GM12891 (cell line): ENCODE data around the gene SEMG2.

Source experiments
- PAX5 ChIP-seq: IDR thresholded peaks from 2 replicates; pipeline ENCODE4 v1.6.1; 2011; ENCODE audit warnings: low read length, moderate library complexity, mild to moderate bottlenecking; ENCODE audit not compliant: insufficient read depth, severe bottlenecking
- POLR2A ChIP-seq: IDR thresholded peaks from 2 replicates; pipeline ENCODE4 v1.6.1; 2011; ENCODE audit warnings: low read depth, low read length, control low read depth
- POLR2AphosphoS5 ChIP-seq: IDR thresholded peaks from 2 replicates; pipeline ENCODE4 v1.6.1; 2011; ENCODE audit warnings: low read depth, low read length, control low read depth
- POU2F2 ChIP-seq: IDR thresholded peaks from 2 replicates; pipeline ENCODE4 v1.6.1; 2011; ENCODE audit warnings: low read depth, mild to moderate bottlenecking, control low read depth, low read length, moderate library complexity
- SPI1 ChIP-seq: IDR thresholded peaks from 2 replicates; pipeline ENCODE4 v1.6.1; 2011; ENCODE audit warnings: low read depth, low read length, control low read depth
- TAF1 ChIP-seq: IDR thresholded peaks from 2 replicates; pipeline ENCODE4 v1.6.1; 2011; ENCODE audit warnings: low read depth, low read length, control low read depth

- TF ChIP-seq TAF1 (no peak), POLR2A (no peak), POLR2AphosphoS5 (no peak), SPI1 (no peak), PAX5 (no peak), POU2F2 (no peak)
These were observed 33.5 kb downstream of the SEMG2 start, which contains the start of gene SLPI for GRCh38 chr20:45254383-45255262.
